Testis (tissue), 2 donors: Measurements from ENCODE around the gene OST4.

Source experiments
- POLR2A ChIP-seq: fragments of 450-650 bp; IDR thresholded peaks from one replicate; pipeline ENCODE4 v1.6.1; 2017; ENCODE audit warnings: antibody characterized with exemption, mild to moderate bottlenecking, moderate library complexity
- TF ChIP-seq, protein P1 (sequence below), 3 experiments: fragments of 450-650 bp in 2 of 3; fragments of 200-600 bp in 1 of 3; sonication (generic) in 1 of 3; IDR thresholded peaks; one replicate each; pipeline ENCODE4 v1.5.1; 2016 to 2019; ENCODE audit warnings: antibody characterized with exemption in 3 of 3, mild to moderate bottlenecking in 2 of 3, moderate library complexity in 1 of 3

DNA sequence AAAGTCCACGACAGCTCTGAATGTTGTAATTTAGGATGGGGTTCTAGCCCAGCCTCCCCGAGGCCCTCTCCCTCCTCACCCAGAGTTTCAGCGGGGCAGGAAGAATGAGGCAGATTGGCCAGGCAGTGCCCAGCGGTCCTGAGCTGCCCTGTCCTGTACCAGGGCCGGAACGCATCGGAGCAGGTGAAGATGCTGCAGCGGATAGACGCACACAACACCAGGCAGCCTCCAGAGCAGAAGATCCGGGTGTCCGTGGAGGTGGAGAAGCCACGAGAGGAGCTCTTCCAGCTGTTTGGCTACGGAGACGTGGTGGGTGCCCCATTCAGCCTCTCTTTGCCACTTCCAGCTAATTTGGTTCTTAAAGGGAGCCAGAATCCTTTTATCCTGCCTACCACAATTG, 25.9 kb upstream of the OST4 start:
- TF ChIP-seq, protein P1, sequence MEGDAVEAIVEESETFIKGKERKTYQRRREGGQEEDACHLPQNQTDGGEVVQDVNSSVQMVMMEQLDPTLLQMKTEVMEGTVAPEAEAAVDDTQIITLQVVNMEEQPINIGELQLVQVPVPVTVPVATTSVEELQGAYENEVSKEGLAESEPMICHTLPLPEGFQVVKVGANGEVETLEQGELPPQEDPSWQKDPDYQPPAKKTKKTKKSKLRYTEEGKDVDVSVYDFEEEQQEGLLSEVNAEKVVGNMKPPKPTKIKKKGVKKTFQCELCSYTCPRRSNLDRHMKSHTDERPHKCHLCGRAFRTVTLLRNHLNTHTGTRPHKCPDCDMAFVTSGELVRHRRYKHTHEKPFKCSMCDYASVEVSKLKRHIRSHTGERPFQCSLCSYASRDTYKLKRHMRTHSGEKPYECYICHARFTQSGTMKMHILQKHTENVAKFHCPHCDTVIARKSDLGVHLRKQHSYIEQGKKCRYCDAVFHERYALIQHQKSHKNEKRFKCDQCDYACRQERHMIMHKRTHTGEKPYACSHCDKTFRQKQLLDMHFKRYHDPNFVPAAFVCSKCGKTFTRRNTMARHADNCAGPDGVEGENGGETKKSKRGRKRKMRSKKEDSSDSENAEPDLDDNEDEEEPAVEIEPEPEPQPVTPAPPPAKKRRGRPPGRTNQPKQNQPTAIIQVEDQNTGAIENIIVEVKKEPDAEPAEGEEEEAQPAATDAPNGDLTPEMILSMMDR (IDR thresholded peaks at IDR 0.05) = no peak
- no peak for TF ChIP-seq POLR2A
